NOMO-1 treated with DMSO at 0.1 percent for 48 hours (cell line): ENCODE results near the gene LIF.

ENCODE experiments used
- DNase-seq: peaks from one replicate; lab custom pipeline; 2025; ENCODE audit not compliant: unreplicated experiment; lab: John Stamatoyannopoulos, UW

The LIF gene

DNA sequence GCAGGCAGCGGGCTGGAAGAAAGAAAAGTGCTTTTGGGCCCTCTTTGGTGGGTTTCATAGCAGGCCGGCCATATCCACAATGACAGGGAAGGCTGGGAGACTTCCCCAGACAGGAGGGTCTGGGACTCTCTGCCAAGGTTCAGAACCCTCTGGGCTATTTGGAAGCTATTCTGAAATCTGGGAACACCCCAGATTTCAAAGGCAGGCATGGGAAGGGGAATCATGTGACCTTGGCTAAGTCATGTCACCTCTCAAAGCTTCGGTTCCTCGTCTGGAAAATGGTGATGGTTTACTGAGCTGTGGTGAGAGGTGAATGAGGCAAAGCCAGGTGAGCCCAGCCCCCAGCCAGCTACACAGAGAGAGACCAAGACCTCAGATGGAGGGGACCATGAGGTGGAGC lies 38.1 kb upstream of the LIF start:
- DNase-seq: no peak

DNA sequence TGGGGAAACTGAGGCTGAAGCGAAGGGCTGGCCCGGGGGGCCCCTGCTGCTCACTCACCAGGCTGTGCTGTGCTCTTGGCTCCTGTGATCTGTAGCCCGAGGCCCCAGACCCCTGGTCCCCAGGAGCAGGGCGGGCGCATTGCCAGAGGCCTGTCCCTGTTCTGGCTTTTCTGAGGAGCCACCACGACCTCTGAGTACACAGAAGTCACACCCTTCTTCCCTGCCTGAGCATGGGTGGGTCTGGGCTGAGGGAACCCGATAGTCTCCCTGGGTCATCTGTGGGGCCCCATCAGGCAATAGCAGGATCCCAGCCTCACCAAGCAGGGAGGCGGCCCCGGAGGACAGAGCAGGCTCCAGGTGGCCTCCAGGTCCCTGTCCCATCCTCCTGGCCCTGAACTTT lies 37.6 kb upstream of the LIF start:
- no peak for DNase-seq

DNA sequence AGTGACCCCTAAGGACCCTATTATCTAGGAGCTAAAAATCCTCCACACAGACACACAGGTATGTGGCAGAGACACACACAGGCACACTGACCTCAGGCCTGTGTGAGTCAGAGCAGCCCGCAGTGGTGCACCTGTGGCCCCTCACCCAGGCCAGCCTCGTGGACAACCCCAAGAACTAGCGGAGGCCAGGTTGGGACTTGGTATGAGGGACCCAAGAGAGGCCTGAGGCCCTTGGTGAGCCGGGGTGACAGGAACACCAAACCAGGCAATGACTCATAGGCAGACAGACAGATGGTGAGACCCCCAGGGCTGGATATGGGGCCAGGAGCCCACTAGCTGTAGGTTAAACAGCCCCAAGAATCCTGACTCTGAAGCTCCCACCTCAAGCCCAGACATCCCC lies 36.8 kb upstream of the LIF start:
- DNase-seq: no peak

DNA sequence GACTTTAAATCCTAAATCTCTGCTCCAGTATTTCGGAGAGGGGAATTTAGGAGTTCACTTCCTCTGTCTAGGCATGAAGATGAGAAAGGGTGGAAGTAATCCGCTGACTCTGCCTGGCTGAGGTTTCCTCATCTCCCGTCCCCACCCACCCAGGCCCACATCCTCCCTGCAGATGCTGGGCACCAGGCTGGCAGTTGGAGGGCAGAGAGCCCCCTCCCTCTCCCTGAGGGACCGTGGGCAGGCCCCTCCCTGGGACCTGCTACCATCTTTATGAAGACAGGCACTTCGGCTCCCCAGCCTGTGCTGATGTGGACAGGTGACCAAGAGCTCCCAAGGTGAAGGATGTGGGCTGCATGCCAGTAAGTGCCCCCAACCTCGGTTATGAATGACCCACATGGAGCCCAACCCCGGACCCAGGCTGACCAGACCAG lies 36.1 kb upstream of the LIF start:
- no peak for DNase-seq

DNA sequence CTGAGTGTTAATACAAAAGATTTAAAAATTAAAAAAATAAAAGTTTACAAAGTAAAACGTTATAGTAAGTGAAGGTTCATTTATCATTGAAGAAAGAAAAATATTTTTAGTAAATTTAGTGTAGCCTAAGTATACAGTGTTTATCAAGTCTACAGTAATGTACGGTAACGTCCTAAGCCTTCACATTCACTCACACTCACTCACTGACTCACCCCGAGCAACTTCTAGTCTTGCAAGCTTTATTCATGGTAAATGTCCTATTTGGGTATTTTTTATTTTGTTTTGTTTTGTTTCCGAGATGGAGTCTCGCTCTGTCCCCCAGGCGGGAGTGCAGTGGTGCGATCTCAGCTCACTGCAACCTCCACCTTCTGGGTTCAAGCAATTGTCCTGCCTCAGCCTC lies 33.9 kb upstream of the LIF start:
- DNase-seq: no peak

DNA sequence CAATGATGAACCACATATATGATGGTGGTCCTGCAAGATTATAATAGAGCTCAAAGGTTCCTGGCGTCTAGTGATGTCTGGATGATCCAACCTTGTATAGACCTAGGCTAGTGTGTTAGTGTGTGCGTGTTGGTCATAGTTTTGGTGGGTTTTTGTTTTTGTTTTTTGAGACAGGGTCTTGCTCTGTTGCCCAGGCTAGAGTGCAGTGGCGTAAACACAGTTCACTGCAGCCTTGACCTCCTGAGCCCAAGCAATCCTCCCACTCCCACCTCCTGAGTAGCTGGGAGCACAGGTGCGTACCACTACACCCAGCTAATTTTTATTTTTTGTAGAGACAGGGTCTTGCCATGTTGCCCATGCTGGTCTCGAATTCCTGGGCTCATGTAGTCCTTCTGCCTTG lies 33.4 kb upstream of the LIF start:
- no peak for DNase-seq

DNA sequence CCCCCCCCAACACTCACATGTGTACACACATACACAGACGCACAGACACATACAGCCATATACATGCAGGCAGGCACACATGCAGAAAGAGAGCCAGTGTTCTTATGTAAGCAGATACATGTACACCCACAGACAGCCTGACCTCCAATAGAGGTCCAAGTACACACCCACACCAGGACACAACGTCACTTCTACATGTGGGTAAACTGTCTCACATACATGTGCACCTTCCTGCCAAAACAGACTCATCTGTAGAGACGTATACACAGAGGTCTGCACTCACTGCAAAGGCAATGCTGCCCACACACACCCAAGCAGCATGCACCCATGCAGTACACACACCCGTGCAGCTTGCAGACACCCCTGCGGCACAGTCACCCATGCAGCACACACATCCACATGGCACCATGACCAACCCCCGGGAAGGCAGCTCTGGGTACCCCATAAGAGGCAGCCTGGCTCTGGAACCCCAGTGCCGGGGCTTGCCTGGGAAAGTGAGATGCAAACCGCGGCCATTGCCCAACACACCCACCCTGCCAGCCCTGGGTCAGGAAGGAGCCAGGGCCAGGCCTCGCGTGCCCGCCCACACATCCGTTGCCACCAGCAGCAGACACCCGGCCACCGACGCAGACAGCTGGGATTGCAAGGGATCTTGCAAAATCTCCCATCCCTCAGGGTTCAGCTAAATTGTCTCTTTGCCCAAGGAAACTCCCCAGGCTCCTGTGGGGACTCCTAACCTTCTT lies 32.7 kb upstream of the LIF start:
- DNase-seq: peak; percentile 64

DNA sequence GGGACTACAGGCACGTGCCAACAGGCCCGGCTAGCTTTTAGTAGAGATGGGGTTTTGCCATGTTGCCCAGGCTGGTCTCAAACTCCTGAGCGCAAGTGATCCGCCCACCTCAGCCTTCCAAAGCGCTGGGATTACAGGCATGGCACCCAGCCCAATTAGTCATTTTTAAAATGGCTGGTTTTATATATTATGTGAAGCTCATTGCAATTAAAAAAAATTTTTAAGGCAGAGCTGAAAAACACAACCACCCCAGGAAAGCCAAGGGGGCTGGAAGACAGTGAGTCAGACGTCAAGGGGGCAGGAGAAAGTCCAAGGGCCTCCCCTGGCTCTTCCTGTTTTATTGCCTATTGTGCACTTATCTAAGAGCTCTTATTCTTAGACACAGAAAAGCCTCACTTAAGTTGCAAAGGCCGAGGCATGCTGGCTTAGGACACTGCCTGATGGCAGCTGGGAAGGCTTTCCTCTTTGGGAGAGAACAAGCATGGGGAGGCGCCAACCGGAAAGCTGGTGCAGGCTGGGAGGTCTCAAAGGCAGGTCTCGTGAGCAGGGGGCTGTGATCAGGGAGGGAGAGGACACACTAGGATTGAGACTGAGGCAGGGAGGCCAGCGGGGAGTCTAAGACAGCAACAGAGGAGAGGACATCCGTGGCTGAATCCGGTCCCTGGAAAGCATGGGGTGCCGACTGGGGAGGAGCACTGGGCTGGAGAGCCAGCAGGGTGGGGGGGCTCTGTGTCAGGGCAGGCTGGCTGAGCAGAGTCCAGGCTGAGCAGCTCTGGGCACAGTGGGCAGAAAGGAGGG lies 31.2 kb upstream of the LIF start:
- peak; percentile 51 for DNase-seq

DNA sequence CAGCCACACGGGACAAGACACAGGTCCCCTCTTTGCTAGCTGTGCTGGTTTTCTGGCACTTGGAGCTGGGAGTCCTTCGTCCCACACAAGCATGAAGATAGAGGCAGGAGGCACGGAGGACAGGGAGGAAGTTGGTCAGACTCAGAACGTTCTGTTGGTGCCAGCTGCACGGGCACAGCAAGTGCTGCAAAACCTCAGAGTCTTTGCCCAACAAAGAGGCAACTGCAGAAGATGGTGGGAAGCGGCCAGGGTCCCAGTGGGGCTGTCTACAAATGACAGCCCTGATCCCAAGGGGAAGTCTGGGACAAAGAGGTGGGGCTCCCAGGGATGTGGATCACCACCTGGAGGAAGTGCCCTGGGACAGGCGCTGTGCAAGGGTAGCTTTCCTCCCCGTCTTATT lies 29.5 kb upstream of the LIF start:
- no peak for DNase-seq

DNA sequence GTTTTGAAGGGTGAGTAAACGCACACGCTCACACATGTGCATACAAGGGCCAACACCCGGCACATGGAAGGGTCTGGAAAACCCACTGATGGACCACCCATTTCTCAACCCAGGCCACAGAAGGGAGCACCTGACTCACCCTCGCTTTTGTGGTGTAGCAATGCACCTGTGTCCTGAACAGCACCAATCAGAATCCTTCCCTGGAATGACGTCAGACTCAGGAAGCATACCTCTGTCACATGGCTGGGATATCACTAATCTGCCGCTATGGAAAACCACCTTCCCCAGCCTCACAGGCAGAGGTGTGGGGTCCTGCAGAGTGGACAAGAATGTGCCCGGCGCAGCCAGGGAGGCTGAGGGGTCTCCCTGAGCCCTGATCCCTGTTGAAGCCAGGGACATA lies 29.1 kb upstream of the LIF start:
- no peak for DNase-seq

DNA sequence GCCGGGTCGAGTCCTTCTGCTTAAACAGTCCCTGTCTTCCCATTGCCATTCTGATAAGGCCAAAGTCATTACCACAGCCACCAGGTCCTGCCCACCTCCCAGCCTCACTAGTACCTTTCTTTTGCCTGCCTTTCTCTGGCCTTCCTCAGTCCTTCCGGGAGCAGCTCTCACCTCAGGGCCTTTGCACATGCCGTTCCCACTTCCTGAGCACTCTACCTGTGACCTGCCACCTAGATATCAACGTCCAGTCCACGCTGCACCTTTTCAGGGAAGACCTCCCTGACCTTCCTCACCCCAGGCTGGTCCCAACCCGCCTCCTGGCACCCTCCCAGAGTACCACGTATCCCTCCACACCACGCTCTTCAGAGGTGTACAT lies 27.9 kb upstream of the LIF start:
- no peak for DNase-seq

DNA sequence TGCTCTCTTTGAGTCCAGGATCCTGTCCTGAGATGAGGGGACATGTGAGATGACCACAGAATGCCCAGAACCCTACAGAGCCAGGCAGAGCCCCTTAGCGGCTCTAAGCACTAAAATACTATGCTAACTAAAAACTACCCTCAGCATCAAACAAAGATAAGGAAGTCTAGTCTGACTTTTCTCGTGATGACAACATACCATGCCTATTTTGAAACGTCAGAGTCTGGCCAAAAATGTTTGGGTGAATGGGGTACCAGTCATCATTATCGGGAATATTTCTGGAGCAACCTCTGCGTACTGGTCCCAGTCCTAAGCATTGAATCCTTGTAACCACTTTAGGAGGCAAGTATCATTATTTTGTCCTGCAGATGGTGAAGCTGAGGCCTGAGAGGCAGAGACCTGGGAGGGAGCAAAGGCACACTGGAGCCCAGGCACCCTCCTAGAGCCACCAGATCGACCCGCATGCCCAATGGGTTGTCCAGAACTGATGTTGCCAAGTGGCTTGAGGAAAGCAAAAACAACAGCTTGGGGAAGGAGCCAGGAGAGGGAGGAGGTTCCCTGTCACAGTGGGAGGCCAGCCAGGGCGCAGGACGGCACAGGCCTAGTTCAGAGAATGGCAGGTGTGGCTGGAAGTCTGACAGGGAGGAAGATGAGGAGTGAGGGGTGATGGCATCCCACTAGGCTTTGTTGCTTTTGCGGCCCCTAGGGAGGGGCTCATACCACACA lies 27.3 kb upstream of the LIF start:
- no peak for DNase-seq

DNA sequence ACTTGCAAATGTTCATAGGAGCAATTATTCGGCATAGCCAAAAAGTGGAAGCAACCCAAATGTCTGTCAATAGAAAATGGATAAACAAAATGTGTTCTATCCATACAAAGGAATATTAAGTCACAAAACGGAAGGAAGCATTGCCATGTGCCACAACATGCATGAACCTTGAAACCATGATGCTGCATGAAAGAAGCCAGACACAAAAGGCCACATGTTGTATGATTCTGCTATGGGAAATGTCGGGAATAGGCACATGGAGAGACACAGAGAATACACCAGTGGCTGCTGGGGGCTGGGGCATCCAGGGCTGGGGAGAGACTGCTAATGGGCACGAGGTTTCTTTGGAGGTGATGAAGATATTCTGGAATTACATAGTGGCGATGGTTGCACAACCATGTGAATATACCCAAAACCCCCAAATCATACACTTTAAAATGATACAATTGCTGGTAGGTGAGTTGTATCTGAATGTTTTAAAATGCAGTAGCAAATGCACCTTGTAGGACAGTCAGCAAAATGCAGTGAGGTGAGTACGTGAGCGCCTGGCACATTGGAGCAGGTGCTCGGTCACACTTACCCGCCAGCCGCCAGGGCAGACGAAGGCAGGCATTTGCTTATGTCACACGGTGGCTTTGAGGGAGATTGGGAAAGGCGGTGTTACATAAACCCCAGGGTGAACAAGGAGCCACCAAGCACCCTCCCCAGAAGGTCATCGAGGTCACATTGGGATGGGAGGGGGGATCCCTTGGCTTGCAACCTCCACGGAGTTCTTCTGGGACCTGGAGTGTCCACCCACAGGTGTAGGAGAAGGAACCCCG lies 26.4 kb upstream of the LIF start:
- DNase-seq: no peak

DNA sequence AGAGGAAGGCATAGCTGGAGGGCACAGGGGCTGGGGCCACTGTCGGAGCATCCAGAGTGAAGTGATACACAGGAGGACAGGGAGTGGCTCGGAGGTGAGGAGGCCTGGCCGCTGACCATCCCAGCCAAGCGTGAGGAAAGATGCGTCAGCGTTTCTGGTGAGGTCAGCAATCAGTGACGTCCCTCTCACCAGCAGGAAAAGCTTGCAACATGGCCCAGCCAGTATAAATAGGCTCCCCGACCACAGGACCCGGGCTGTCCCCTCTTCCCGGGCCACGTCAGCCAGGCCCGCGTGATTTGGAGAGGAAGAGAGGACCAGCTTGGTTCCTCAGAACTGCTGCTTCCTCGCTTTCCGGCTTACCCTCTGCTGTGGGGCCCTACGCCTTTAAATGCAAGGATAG lies 24.3 kb upstream of the LIF start:
- DNase-seq: peak; percentile 93

DNA sequence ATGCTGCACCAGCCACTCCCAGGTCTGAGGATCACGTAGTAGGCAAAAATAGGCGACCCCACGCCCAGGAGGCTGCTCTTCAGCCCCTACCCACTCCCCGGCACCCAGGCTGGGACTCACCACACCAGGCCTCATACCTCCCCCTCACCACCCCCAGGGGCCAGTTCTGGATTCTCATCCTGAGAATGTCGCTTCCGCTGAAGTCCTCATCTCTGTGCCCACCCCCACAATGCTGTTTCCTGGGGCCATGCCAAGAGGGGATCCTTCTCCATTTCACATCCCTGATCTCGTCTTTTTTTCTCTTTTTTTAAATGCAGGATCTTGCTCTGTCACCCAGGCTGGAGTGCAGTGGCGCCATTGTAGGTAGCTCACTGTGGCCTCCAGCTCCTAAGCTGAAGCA lies 21.8 kb upstream of the LIF start:
- no peak for DNase-seq

DNA sequence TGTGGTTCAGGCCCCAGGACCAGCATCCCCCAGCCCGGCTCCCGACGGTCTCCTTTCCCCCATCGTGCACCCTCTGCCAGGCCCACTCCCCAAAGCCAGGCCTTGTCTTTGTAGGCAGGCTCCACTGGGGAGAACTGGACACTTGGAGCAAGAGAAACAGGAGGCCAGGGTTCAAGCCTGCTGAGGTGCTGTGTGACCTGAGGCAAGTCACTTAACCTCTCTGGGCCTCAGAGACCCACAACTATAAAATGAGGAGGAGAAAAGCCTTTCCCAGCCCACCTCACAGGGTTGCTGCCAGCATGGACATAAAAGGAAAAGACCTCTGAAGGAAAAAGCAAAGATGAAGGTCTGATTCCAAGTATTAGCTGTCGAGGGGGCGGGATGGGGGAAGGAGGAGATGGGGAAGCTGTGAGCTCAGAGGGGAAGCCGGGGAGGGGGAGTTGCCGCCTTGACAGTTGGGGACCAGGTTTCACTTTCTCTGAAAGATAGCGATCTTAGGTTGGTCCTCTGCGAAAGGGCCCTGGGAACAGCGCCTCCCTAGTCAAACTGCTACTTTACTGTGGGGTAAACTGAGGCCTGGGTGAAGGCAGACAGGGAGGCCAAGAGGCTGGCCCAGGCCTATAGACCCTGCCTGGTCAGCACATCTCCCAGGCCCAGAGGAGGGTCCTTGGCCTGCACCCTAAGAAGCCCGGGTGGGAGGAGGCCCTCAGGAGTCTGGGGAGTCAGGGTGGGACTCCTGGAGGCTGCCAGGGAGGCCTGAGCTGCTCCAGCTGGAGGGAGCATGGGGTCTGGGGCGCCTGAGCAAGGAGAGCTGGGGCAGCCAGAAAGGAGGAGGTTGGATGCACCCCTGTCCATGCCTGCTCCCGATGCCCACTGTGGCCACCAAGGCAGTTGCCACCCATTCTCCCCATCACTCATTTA lies 21.1 kb upstream of the LIF start:
- peak; percentile 39 for DNase-seq

DNA sequence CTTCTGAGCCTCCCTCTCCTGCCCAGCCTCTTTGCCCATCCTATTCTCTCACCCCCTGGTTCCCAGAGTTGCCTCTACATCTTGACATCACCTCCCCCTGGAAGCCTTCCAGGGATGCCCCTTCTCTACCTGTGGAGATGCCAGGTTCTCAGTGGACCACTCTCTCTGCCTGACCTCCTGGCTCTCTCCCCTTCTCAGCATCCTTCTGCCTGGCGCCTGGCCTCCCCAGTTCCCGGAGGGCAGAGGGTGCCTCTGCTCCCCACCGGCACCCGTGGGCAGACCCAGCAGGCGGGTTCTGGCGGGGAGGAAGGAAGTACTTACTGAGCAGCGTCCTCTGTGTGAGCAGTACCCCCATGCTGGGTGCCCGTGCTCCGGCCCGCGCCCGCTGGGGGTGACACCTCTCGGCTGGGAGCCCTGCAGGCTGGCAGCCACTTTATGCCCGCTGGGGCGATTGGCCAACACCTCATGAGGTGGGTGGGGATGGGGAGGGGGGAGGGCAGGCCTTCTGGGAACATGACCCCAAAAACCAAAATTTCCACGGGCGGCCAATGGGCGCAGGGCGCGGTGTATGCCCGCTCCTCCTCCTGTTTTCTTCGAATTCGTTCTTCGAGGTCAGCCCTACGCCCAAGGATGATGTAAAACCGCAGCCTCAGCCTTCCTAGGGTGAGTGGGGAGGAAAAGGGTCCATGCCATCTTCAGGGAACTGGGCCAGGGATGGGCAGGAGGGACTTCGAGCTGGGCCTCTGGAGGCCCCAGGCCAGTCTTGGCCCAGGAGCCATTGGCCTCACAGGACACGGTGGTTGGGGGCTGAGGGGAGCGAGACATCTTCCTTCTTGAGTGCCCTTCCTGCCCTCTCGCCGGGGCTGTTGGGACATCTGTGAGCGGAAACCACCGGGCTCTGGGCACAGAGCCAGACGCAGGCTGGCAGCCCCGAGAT lies 20.2 kb upstream of the LIF start, which contains the start of gene OSM:
TSS of gene OSM (minus strand) at position 407 of the 937 bp plus-strand sequence. CDS start at position 355, 52 bp downstream.
- DNase-seq: peak; percentile 79

DNA sequence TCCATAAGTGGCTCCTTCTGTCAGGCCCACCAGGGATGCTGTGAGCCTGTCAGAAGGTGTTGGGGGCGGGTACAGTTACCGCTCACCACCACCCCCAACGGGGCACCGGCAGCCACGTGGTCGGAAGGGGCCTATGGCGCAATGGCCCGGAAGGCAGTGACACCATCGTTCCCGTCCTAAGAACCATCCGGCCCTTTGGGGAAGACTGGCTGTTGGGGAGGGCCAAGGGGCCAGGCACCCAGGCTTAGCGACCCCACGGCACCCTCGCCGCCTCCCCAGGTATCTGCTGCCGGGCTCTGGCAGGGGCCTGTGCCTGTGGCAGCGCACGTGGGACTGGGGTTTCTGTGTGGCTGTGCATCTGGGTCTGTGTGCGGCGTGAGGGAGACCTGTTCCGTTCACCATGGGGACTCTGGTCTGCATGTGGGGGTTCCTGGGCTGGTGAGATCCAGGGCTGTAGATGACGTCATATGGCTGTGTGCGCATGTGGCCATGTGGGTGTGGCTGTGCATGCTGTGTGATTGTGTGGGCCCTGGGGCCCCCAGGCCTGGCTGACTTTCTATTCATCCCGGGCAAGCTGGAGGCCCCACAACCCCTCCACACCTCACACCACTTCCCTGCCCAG lies 19.4 kb upstream of the LIF start:
- DNase-seq: peak; percentile 78
